IMR-90 (cell line): Measurements from ENCODE around the gene SSH2. TPM values are rescaled to one million over a fixed set of nuclear protein-coding genes. Genes with fewer than 3 reads are reported as not detected.

Experiments
- ATAC-seq: fragments of 200-7000 bp; cut with Tn5 transposase; 2 replicates; pipeline ENCODE4 v1.9.1; 2020; ENCODE audit warnings: low read depth, mild to moderate bottlenecking, moderate library complexity
- BruUV-seq: library from RNA; stranded (reverse); fragments of 400-500 nt; replicated peaks from 2 replicates; lab custom pipeline; 2021; lab: Mats Ljungman, UMichigan
- CTCF ChIA-PET: fragments of 300-600 bp; formaldehyde crosslinking; extraction: SDS; loops from one replicate; lab custom pipeline; 2021; ENCODE audit warnings: antibody characterized with exemption; lab: Yijun Ruan, JAX
- POLR2A ChIA-PET: fragments of 300-600 bp; sonication (Branson Sonifier 250); formaldehyde crosslinking; loops from one replicate; lab custom pipeline; 2022; ENCODE audit warnings: antibody characterized with exemption; ENCODE audit not compliant: unreplicated experiment; lab: Charles Lee
- DNase-seq: peaks from one replicate; pipeline ENCODE4 v3.0.0; 2013
- H2AFZ ChIP-seq: replicated peaks from 2 replicates; pipeline ENCODE3; 2013; ENCODE audit warnings: low read length, mild to moderate bottlenecking; ENCODE audit not compliant: poor library complexity
- H2AK5ac ChIP-seq: 2 replicates; pipeline ENCODE4 v1.6.1; 2013; ENCODE audit warnings: low read depth, low read length, inconsistent platforms
- H2AK9ac ChIP-seq: replicated peaks from 2 replicates; pipeline ENCODE3; 2013; ENCODE audit warnings: mild to moderate bottlenecking, low read depth, low read length, moderate library complexity; ENCODE audit not compliant: poor library complexity
- H2BK120ac ChIP-seq: 2 replicates; pipeline ENCODE4 v1.6.1; 2013; ENCODE audit warnings: low read depth, low read length, inconsistent platforms
- H2BK15ac ChIP-seq: 3 replicates; pipeline ENCODE4 v1.6.1; 2013; ENCODE audit warnings: low read depth, low read length, inconsistent platforms
- H2BK20ac ChIP-seq: 2 replicates; pipeline ENCODE4 v1.6.1; 2013; ENCODE audit warnings: low read depth, mild to moderate bottlenecking, inconsistent platforms, low read length, moderate library complexity
- H2BK5ac ChIP-seq: 2 replicates; pipeline ENCODE4 v1.6.1; 2013; ENCODE audit warnings: mild to moderate bottlenecking, low read depth, low read length, inconsistent platforms; ENCODE audit not compliant: poor library complexity, severe bottlenecking
- H3K14ac ChIP-seq: replicated peaks from 2 replicates; pipeline ENCODE4 v1.6.1; 2013; ENCODE audit warnings: low read depth, low read length, inconsistent platforms
- H3K18ac ChIP-seq: 2 replicates; pipeline ENCODE4 v1.6.1; 2013; ENCODE audit warnings: low read depth, low read length, control low read depth
- H3K23ac ChIP-seq: 2 replicates; pipeline ENCODE4 v1.6.1; 2013; ENCODE audit warnings: low read depth, low read length, inconsistent platforms
- H3K27ac ChIP-seq: 2 replicates; pipeline ENCODE4 v1.5.1; 2013; ENCODE audit warnings: mild to moderate bottlenecking, control low read depth, low read length; ENCODE audit not compliant: insufficient read depth
- H3K27me3 ChIP-seq: 2 replicates; pipeline ENCODE4 v1.6.1; 2013; ENCODE audit warnings: low read length; ENCODE audit not compliant: control insufficient read depth, insufficient read depth
- H3K36me3 ChIP-seq: 2 replicates; pipeline ENCODE4 v1.6.1; 2013; ENCODE audit warnings: low read length, mixed read lengths; ENCODE audit not compliant: control insufficient read depth, insufficient read depth
- H3K4ac ChIP-seq: 2 replicates; pipeline ENCODE4 v1.6.1; 2013; ENCODE audit warnings: low read depth, low read length, inconsistent platforms
- H3K4me1 ChIP-seq: 2 replicates; pipeline ENCODE4 v1.6.1; 2013; ENCODE audit warnings: low read length, mixed read lengths; ENCODE audit not compliant: control insufficient read depth, insufficient read depth
- H3K4me2 ChIP-seq: 2 replicates; pipeline ENCODE4 v1.6.1; 2013; ENCODE audit warnings: low read depth, mild to moderate bottlenecking, control low read depth, low read length, moderate library complexity
- H3K4me3 ChIP-seq: 2 replicates; pipeline ENCODE4 v1.5.1; 2013; ENCODE audit warnings: low read depth, mild to moderate bottlenecking, control low read depth, low read length, moderate library complexity; ENCODE audit not compliant: insufficient read depth
- H3K56ac ChIP-seq: 2 replicates; pipeline ENCODE4 v1.6.1; 2013; ENCODE audit warnings: low read length, inconsistent platforms; ENCODE audit not compliant: insufficient read depth; ENCODE audit errors: extremely low read depth
- H3K79me1 ChIP-seq, 2 experiments: 2 replicates each; pipeline ENCODE4 v1.6.1; 2013; ENCODE audit warnings: low read length in 2 of 2, inconsistent platforms in 1 of 2, low read depth in 1 of 2
- H3K9ac ChIP-seq: 2 replicates; pipeline ENCODE4 v1.6.1; 2013; ENCODE audit warnings: low read depth, low read length, control low read depth
- H3K9me1 ChIP-seq: 2 replicates; pipeline ENCODE4 v1.6.1; 2013; ENCODE audit warnings: low read length, inconsistent platforms; ENCODE audit not compliant: insufficient read depth
- H3K9me3 ChIP-seq: 2 replicates; pipeline ENCODE4 v1.6.1; 2013; ENCODE audit warnings: low read length; ENCODE audit not compliant: control insufficient read depth, insufficient read depth
- H4K20me1 ChIP-seq: 2 replicates; pipeline ENCODE4 v1.6.1; 2013; ENCODE audit warnings: low read length, inconsistent platforms; ENCODE audit not compliant: insufficient read depth
- H4K5ac ChIP-seq: 2 replicates; pipeline ENCODE4 v1.6.1; 2013; ENCODE audit warnings: mild to moderate bottlenecking, low read depth, low read length, control low read depth
- H4K8ac ChIP-seq, 2 experiments: 2 replicates each; pipeline ENCODE4 v1.6.1; 2013; ENCODE audit warnings: low read depth in 2 of 2, low read length in 2 of 2, control low read depth in 1 of 2, inconsistent platforms in 1 of 2
- H4K91ac ChIP-seq: 2 replicates; pipeline ENCODE4 v1.6.1; 2013; ENCODE audit warnings: low read depth, low read length, inconsistent platforms; ENCODE audit not compliant: insufficient read depth
- BHLHE40 ChIP-seq: fragments of 150-350 bp; IDR thresholded peaks from 2 replicates; pipeline ENCODE4 v1.6.1; 2016; ENCODE audit warnings: mild to moderate bottlenecking, low read depth, low read length
- CEBPB ChIP-seq: IDR thresholded peaks from 2 replicates; pipeline ENCODE4 v1.6.1; 2012; ENCODE audit warnings: low read depth, low read length, improper control_type of control experiment
- CHD1 ChIP-seq: IDR thresholded peaks from 2 replicates; pipeline ENCODE4 v1.6.1; 2012; ENCODE audit warnings: low read depth, low read length, improper control_type of control experiment
- FOS ChIP-seq: fragments of 150-350 bp; IDR thresholded peaks from 2 replicates; pipeline ENCODE4 v1.6.1; 2016; ENCODE audit warnings: low read depth, low read length
- MAZ ChIP-seq: IDR thresholded peaks from 2 replicates; pipeline ENCODE4 v1.6.1; 2012; ENCODE audit warnings: low read depth, mild to moderate bottlenecking, low read length, improper control_type of control experiment, moderate library complexity, borderline replicate concordance
- RCOR1 ChIP-seq: IDR thresholded peaks from 2 replicates; pipeline ENCODE4 v1.6.1; 2012; ENCODE audit warnings: mild to moderate bottlenecking, low read length, improper control_type of control experiment; ENCODE audit not compliant: insufficient replicate concordance
- RFX5 ChIP-seq: IDR thresholded peaks from 2 replicates; pipeline ENCODE4 v1.8.0; 2012; ENCODE audit warnings: low read depth, mild to moderate bottlenecking, low read length, moderate library complexity
- SMC3 ChIP-seq: fragments of 150-350 bp; IDR thresholded peaks from 2 replicates; pipeline ENCODE4 v1.6.1; 2016; ENCODE audit warnings: low read depth, mild to moderate bottlenecking, antibody characterized with exemption, low read length, moderate library complexity
- WGBS, 2 experiments: methylation state at CpG; one replicate each; pipeline versions ENCODE4 v1.1.5 to v1.1.7; 2013; ENCODE audit warnings: missing lambda C conversion rate in 2 of 2; ENCODE audit not compliant: insufficient read length in 1 of 2; ENCODE audit errors: extremely low coverage in 2 of 2; 5-methylcytosine and 5-hydroxymethylcytosine counted together
- dilution Hi-C: fragments of 300-500 bp; cut with HindIII; formaldehyde crosslinking; loops from one replicate; pipeline ENCODE4 v1.14.3; 2018; ENCODE audit warnings: low sequenced_read_pairs; ENCODE audit not compliant: unreplicated experiment
- in situ Hi-C: fragments of 300-500 bp; cut with MboI; formaldehyde crosslinking; loops from 3 replicates; pipeline ENCODE4 v1.14.3; 2019; ENCODE audit warnings: low sequenced_read_pairs, inconsistent platforms, mixed read lengths
- intact Hi-C: fragments of 100-400 bp; cut with micrococcal nuclease; formaldehyde crosslinking; loops from 2 replicates; pipeline ENCODE4 v1.10.0; 2022
- polyA plus RNA-seq, 3 experiments: library from polyadenylated mRNA; depleted of rRNA; stranded (reverse); fragments of >200 nt; gene quantifications; 2 replicates each; pipeline ENCODE4 v1.2.3, GENCODE V29; 2012; ENCODE audit warnings: low replicate concordance in 1 of 3
- total RNA-seq: library from RNA; depleted of rRNA; stranded (reverse); fragments of >200 nt; gene quantifications from 2 replicates; pipeline ENCODE4 v1.2.3, GENCODE V29; 2012
- TF ChIP-seq, protein P1 (sequence below): conservative IDR thresholded peaks from 2 replicates; pipeline ENCODE4 v1.5.1; 2012; ENCODE audit warnings: mild to moderate bottlenecking, low read depth, low read length, improper control_type of control experiment
- TF ChIP-seq, protein P2 (sequence below): fragments of 150-350 bp; IDR thresholded peaks from 2 replicates; pipeline ENCODE4 v1.6.1; 2016; ENCODE audit warnings: low read depth, mild to moderate bottlenecking, low read length, moderate library complexity, borderline replicate concordance
- TF ChIP-seq, protein P3 (sequence below): fragments of 150-350 bp; IDR thresholded peaks from 2 replicates; pipeline ENCODE4 v1.6.1; 2017; ENCODE audit warnings: mild to moderate bottlenecking, antibody characterized with exemption, low read length, low read depth

SSH2 gene
- total and polyA plus RNA-seq, 2 of the 4 experiments (the other 2 are of a cell fraction): 9.3 TPM

DNA sequence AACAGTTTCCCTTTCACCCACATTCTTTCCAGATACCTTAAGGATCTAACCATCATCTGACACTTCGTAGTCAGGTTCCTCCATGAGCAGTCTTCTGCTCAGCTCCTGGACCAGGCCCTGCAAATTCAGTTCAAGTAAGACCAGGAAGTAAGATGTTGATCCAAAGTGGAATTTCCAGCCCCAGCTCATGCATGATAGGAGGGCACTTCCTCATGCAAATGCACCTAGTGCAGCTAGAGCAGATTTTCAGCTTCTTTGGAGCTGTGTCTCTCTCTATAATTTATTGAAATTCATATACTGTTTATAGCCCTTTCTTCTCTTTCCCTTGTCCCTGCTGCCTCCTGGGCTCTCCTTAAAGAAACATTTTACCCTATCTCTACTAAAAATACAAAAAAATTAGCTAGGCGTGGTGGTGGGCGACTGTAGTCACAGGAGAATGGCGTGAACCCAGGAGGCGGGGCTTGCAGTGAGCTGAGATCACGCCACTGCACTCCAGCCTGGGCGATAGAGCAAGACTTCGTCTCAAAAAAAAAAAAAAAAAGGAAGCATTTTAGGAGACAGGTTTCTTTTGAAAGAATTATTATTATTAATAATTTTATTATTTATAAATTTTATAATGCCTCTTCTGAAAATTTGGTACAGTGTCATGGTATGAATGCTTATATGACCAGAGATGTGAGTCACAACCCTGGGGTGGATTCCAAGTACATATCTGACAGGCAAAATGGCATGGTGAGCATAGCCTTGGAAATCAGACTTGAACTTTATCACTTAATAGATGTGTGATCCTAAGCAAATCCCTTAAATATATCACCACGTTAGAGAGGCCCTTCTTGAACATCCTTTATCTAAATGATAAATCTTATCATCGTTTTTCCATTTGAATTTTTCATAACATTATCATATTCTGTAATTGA, 94.3 kb downstream of the SSH2 start:
- Histone ChIP-seq H2BK20ac (no peak overlapping the region), H3K36me3 (no peaks in the 10 kb centered on the region), H3K4me3 (no peak overlapping the region), H3K23ac (no peak overlapping the region), H2BK15ac (no peak overlapping the region), H2AFZ (no peak overlapping the region), H2BK120ac (no peak overlapping the region), H4K91ac (no peak overlapping the region), H3K18ac (peak overlapping the region; percentile 32; the same call in 1 of the 2 replicates), H3K9me1 (peaks cover 14% of the 10 kb centered on the region; the same call in 1 of the 2 replicates), H3K9ac (no peak overlapping the region), H3K4me2 (no peak overlapping the region), H3K9me3 (no peaks in the 10 kb centered on the region), H3K27ac (no peak overlapping the region), H3K4me1 (peaks cover 8% of the 10 kb centered on the region), H3K4ac (no peak overlapping the region), H2AK9ac (no peak overlapping the region), H2AK5ac (no peak overlapping the region), H4K20me1 (peaks cover 3% of the 10 kb centered on the region; the same call in 1 of the 2 replicates), H4K8ac (0 out of 4 replicates have a peak overlapping the region, but pooled peaks of 1 of the 2 experiments have one; percentile 9), H3K56ac (no peak overlapping the region), H3K27me3 (no peaks in the 10 kb centered on the region), H2BK5ac (peak overlapping the region; percentile 65), H4K5ac (no peak overlapping the region; the same call in 1 of the 2 replicates), H3K79me1 (peaks cover 10 to 39% of the 10 kb centered on the region in 2 experiments; a peak in 3 of 4 replicates), H3K14ac (peak overlapping the region; percentile 21; the same call in 1 of the 2 replicates)
- dilution Hi-C loops (no loop called here), in situ Hi-C loops (no loop called here), intact Hi-C loops (no loop called here)
- ChIA-PET POLR2A (no interaction called here), CTCF (no interaction called here)
- ATAC-seq: peak; percentile 43; the same call in 1 of the 2 replicates
- WGBS, 2 experiments: no CpG with 5 or more reads among the region's 10 CpGs
- peak; percentile 73 for DNase-seq
- TF ChIP-seq, protein P1, sequence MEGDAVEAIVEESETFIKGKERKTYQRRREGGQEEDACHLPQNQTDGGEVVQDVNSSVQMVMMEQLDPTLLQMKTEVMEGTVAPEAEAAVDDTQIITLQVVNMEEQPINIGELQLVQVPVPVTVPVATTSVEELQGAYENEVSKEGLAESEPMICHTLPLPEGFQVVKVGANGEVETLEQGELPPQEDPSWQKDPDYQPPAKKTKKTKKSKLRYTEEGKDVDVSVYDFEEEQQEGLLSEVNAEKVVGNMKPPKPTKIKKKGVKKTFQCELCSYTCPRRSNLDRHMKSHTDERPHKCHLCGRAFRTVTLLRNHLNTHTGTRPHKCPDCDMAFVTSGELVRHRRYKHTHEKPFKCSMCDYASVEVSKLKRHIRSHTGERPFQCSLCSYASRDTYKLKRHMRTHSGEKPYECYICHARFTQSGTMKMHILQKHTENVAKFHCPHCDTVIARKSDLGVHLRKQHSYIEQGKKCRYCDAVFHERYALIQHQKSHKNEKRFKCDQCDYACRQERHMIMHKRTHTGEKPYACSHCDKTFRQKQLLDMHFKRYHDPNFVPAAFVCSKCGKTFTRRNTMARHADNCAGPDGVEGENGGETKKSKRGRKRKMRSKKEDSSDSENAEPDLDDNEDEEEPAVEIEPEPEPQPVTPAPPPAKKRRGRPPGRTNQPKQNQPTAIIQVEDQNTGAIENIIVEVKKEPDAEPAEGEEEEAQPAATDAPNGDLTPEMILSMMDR: no peak
- TF ChIP-seq BHLHE40 (no peak), FOS (no peak), CEBPB (no peak), RFX5 (no peak), MAZ (no peak), RCOR1 (no peak), SMC3 (no peak), CHD1 (no peak)
- TF ChIP-seq, protein P2, sequence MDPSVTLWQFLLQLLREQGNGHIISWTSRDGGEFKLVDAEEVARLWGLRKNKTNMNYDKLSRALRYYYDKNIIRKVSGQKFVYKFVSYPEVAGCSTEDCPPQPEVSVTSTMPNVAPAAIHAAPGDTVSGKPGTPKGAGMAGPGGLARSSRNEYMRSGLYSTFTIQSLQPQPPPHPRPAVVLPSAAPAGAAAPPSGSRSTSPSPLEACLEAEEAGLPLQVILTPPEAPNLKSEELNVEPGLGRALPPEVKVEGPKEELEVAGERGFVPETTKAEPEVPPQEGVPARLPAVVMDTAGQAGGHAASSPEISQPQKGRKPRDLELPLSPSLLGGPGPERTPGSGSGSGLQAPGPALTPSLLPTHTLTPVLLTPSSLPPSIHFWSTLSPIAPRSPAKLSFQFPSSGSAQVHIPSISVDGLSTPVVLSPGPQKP: no peak
- TF ChIP-seq, protein P3, sequence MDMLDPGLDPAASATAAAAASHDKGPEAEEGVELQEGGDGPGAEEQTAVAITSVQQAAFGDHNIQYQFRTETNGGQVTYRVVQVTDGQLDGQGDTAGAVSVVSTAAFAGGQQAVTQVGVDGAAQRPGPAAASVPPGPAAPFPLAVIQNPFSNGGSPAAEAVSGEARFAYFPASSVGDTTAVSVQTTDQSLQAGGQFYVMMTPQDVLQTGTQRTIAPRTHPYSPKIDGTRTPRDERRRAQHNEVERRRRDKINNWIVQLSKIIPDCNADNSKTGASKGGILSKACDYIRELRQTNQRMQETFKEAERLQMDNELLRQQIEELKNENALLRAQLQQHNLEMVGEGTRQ: no peak
- BruUV-seq: no TSS peak
